Activated CD8-positive, alpha-beta memory T cell treated with anti-CD3 and anti-CD28 coated beads, Interleukin-2, amount 50 U/mL, for 48 hours (primary cell): Measurements from ENCODE around the gene MIPOL1.
"Not testable (repeated sequence)": the region's sequence is repeated elsewhere in the genome, so short reads cannot be mapped to it uniquely, and the experiment has no call there.

Experiments used
- DNase-seq: peaks from one replicate; pipeline ENCODE4 v3.0.0-alpha.2; 2020

Gene MIPOL1

GRCh38 chr14:37187840-37188577 is 9.7 kb upstream of the MIPOL1 start:
- DNase-seq = not testable (repeated sequence)

DNA sequence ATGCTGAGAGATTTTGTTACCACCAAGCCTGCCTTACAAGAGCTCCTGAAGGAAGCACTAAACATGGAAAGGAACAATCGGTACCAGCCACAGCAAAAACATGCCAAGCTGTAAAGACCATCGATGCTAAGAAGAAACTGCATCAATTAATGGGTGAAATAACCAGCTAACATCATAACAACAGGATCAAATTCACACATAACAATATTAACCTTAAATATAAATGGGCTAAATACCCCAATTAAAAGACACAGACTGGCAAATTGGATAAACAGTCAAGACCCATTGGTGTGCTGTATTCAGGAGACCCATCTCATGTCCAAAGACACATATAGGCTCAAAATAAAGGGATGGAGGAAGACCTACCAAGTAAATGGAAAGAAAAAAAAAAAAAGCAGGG is 8.0 kb upstream of the MIPOL1 start:
- not testable (repeated sequence) for DNase-seq

DNA sequence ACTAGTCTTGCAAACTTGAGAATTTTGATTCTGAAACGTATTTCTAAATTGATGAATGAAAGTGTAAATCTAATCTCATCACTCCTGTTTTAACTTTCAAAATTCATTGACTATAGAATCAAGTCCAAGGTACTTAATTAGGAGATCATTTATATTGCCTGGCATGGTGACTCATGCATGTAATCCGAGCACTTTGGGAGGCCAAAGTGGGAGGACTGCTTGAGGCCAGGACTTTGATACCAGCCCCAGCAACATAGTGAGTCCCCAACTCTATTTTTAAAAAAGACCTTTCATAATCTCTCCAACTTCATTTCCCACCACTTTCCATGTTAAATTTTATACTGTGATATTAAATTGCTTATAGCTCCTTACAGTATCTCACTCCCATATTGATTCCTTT is 3.0 kb upstream of the MIPOL1 start:
- DNase-seq = no peak

GRCh38 chr14:37195327-37195726 is 2.4 kb upstream of the MIPOL1 start:
- DNase-seq = no peak

- DNase-seq = no peak
These were observed 925 bp upstream of the MIPOL1 start for GRCh38 chr14:37196604-37197420.

- DNase-seq = no peak
These were observed 499 bp downstream of the MIPOL1 start for GRCh38 chr14:37198273-37198598.

GRCh38 chr14:37198907-37199306 is 1.2 kb downstream of the MIPOL1 start:
- DNase-seq = no peak

DNA sequence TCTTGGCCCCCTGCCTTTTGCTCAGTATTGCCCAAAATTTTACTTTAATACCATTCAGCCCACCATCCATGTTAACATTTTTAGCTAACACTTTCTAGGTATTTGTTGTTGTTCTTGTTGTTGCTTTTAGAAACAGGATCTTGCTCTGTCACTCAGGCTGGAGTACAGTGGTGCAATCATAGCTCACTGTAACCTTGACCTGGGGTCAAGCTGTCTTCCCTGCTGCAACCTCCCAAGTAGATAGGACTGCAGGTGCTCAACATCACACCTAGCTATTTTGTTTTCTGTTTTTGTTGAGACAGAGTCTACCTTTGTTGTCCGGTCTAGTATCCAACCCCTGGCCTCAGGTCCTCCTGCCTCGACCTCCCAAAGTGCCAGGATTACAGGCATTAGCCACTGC is 4.0 kb downstream of the MIPOL1 start:
- no peak for DNase-seq

GRCh38 chr14:37202265-37202664 is 4.5 kb downstream of the MIPOL1 start:
- DNase-seq = no peak

DNA sequence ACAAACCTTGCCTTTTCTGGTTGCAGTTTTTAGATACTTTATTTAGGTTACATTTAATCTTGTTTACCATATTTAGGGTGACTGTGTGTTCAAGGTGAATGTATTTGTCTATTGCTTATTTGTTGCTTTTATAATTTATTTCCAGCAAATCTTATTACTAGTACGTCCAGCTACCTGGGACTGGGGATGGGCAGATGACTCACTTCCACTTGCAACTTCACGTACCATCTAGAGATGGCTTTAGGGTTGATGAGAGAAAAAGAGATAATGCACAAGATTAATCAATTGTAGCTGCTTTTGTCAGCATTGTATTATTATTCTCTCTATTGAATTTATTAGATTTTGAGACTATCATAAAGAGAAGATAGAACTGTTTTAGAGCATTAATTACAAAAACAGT is 5.1 kb downstream of the MIPOL1 start:
- DNase-seq = no peak

GRCh38 chr14:37203423-37203822 is 5.7 kb downstream of the MIPOL1 start:
- no peak for DNase-seq

DNA sequence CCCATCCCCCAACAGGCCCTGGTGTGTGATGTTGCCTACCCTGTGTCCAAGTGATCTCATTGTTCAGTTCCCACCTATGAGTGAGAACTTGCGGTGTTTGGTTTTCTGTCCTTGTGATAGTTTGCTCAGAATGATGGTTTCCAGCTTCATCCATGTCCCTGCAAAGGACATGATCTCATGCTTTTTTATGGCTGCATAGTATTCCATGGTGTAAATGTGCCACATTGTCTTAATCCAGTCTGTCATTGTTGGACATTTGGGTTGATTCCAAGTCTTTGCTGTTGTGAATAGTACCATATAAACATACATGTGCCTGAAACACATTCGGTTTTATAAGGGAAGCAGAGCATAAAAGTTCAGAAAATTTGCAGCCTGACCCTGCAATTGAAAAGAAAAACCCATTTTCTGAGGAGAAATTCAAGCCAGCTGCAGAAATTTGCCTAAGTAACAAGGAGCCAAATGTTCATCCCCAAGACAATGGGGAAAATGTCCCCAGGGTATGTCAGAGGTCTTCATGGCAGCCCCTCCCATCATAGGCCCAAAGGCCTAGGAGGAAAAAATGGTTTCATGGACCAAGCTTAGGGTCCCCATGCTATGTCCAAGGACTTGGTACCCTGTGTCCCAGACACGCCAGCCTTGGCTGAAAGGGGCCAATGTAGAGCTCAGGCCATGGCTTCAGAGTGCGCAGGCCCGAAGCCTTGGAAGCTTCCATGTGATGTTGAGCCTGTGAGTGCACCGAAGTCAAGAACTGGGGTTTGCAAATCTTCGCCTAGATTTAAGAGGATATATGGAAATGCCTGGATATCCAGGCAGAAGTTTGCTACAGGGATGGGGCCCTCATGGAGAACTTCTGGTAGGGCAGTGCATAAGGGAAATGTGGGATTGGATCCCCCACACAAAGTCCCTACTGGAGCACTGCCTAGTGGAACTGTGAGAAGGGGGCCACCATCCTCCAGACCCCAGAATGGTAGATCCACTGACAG is 8.2 kb downstream of the MIPOL1 start:
- DNase-seq = not testable (repeated sequence)

DNA sequence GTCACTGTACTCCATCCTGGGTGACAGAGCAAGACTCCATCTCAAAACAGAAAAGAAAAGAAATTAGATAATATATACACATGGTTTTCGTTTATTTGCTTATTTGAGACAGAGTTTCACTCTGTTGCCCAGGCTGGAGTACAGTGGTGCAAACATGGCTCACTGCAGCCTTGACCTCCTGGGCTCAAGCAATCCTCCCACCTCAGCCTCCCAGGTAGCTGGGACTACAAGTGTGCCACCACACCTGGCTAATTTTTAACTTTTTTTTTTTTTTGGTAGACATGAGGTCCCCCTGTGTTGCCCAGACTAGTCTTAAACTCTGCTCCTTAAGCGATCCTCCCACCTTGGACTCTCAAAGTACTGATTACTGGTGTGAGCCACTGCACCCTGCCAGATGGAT is 11.9 kb downstream of the MIPOL1 start:
- not testable (repeated sequence) for DNase-seq

DNA sequence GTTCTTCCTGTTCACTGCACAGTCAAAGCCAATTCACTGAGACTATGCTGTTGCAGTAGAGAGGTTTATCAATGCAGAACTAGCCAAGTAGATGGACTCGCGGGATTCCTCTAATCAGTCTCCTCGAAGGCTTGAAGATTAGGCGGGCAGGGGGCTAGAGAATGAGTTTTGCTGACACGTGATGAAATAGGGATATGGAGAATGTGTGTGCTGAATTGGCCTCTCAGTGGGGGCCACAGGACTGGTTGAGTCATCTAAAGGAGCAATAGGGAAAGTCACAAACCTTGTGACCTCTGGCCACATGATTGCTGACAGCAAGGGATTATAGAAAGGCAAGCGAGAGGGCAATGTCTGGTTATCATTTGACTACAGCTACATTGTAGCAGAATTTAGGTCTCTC is 12.7 kb downstream of the MIPOL1 start:
- DNase-seq = no peak

- no peak for DNase-seq
These were observed 15.3 kb downstream of the MIPOL1 start for GRCh38 chr14:37213016-37213415.

GRCh38 chr14:37215345-37215744 is 17.6 kb downstream of the MIPOL1 start:
- DNase-seq = no peak

- no peak for DNase-seq
These were observed 23.3 kb downstream of the MIPOL1 start for GRCh38 chr14:37221073-37221472.

GRCh38 chr14:37223947-37224474 is 26.3 kb downstream of the MIPOL1 start:
- DNase-seq = no peak

DNA sequence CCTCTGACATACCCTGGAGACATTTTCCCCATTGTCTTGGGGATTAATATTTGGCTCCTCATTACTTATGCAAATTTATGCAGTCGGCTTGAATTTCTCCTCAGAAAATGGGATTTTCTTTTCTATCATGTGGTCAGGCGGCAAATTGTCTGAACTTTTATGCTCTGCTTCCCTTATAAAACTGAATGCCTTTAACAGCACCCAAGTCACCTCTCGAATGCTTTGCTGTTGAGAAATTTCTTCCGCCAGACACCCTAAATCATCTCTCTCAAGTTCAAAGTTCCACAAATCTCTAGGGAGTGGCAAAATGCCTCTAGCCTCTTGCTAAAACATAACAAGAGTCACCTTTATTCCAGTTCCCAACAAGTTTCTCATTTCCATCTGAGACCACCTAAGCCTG is 27.9 kb downstream of the MIPOL1 start:
- DNase-seq = not testable (repeated sequence)

GRCh38 chr14:37230551-37231194 is 32.9 kb downstream of the MIPOL1 start:
- no peak for DNase-seq

- no peak for DNase-seq
These were observed 35.3 kb downstream of the MIPOL1 start for GRCh38 chr14:37232907-37233481.

DNA sequence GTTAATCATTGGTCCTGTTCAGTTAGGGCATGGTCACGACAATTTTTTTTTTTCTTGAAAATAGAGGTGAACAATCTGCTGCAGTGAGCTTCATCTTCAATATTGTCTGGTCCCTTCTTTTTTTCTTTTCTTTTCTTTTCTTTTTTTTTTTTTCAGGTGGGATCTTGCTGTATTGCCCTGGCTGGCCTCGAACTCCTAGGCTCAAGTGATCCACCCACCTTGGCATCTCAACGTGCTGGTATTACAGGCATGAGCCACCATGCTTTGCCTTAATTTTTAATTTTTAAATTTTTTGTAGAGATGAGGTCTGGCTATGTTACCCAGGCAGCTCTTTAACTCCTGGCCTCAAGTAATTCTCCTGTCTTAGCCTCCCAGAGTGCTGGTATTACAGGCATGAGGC is 36.5 kb downstream of the MIPOL1 start:
- no peak for DNase-seq
